ENCODE results near the gene FREY1. TPM values are rescaled to one million over a fixed set of nuclear protein-coding genes. Genes with fewer than 3 reads are reported as not detected.

Gene FREY1
- total RNA-seq, 2 donors from 2014 or later: 0.59 to 2.8 TPM

DNA sequence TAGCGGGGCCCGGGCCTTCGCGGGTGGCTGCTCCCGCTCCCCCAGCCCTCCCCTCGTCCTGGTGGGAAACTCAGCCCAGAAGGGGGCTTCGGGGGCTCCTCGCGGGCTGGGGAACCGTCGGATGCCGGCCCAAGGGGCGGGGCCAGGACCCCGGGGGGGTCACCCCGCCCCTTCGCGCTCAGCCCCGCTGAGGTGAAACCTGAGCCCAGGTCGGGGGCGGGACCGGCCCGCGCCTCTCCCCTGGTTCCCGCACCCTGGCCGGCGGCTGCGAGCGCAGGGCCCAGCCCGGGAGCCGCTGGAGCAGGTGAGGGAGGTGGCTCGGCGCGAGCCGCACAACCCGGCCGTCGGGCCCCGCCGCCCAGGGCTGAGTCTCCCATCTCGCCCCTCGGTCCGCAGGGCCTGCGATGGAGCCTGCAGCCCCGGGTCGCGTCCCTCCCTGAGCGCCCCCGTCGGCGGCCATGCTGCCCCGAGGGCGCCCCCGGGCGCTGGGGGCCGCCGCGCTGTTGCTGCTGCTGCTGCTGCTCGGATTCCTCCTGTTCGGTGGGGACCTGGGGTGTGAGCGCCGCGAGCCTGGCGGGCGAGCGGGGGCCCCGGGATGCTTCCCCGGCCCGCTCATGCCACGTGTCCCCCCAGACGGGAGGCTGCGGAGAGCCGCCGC, 15.5 kb upstream of the FREY1 start, which contains the start of gene LARGE2:
TSS of gene LARGE2 (plus strand) at position 232 of the 658 bp plus-strand sequence. CDS start at position 459, 227 bp downstream.
- DNase-seq (ENCODE audit: low spot score): peak; percentile 56
- peaks cover 12% of the 10 kb centered on the region for H3K4me1 ChIP-seq (replicated peaks)
- under 1% methylated on average over 68 of the region's 73 CpGs for WGBS
- peak within 1 kb of the TSS; percentile 31 to 45 for H3K4me3 ChIP-seq
- intact Hi-C loops (cut with DNase I): no loop called here
- peak within 1 kb of the TSS; percentile 89 to 90 for H3K27ac ChIP-seq
- no peaks in the 10 kb centered on the region for H3K9me3 ChIP-seq
- no peaks in the 10 kb centered on the region for H3K36me3 ChIP-seq
- TF ChIP-seq, protein P1, sequence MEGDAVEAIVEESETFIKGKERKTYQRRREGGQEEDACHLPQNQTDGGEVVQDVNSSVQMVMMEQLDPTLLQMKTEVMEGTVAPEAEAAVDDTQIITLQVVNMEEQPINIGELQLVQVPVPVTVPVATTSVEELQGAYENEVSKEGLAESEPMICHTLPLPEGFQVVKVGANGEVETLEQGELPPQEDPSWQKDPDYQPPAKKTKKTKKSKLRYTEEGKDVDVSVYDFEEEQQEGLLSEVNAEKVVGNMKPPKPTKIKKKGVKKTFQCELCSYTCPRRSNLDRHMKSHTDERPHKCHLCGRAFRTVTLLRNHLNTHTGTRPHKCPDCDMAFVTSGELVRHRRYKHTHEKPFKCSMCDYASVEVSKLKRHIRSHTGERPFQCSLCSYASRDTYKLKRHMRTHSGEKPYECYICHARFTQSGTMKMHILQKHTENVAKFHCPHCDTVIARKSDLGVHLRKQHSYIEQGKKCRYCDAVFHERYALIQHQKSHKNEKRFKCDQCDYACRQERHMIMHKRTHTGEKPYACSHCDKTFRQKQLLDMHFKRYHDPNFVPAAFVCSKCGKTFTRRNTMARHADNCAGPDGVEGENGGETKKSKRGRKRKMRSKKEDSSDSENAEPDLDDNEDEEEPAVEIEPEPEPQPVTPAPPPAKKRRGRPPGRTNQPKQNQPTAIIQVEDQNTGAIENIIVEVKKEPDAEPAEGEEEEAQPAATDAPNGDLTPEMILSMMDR (IDR thresholded peaks at IDR 0.05): no peak
- TF ChIP-seq POLR2A (IDR thresholded peaks at IDR 0.05): peak; percentile 44
- H3K27me3 ChIP-seq (replicated peaks; ENCODE audit: insufficient read depth): no peaks in the 10 kb centered on the region

DNA sequence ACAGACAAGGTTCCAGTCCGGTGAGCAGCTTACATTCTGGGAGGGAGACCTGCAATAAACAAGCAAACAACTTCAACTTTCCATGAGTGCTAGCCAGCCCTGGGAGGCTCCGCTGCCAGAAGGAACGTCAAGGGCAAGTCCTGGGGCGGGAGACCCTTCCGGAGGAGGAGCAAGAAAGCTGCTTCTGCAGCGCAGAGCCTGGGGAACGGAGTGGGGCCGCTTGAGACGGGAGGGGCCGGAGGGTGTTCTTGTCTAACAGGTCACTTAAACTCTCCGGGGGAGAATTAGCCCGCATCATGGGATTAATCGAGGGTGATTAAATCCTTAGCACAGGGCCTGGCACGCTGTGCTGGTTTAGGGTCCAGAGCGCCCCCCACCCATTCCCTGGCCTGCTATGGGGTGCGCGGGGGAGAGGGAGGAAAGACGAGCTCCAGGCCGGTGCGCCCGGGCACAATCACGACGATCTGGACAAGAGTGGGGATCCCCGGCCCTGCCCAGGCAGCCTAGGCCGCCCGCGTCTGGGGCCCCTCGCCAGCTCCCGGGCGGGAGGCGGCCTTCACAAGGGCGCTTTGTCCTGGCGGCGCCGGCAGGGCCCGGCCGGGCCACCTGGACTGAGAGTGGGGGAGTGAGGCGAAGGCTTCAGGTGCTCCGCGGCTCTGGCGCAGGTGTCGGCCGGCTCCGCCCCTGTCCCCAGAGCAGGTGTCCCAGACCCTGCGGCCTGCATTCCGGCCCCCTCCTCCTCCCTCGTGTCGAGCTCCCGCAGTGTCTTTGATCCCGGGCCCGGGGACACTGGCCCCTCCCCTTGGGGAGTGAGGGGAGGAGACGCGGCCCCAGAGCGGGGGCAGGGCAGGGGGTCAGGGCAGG, 14.7 kb upstream of the FREY1 start:
- 16% methylated on average over 44 of the region's 54 CpGs for WGBS
- Histone ChIP-seq H3K4me3 (peak overlapping the region; percentile 31 to 45), H3K4me1 (replicated peaks) (peaks cover 15% of the 10 kb centered on the region), H3K9me3 (no peaks in the 10 kb centered on the region), H3K27me3 (replicated peaks; ENCODE audit: insufficient read depth) (no peaks in the 10 kb centered on the region), H3K36me3 (no peaks in the 10 kb centered on the region), H3K27ac (peak overlapping the region; percentile 89 to 90)
- DNase-seq (ENCODE audit: low spot score): peak; percentile 77
- TF ChIP-seq, protein P1 (IDR thresholded peaks at IDR 0.05): no peak
- TF ChIP-seq POLR2A (IDR thresholded peaks at IDR 0.05) (peak; percentile 48), POLR2AphosphoS5 (IDR thresholded peaks at IDR 0.05) (peak; percentile 67)
- intact Hi-C loops (cut with DNase I): no loop called here

DNA sequence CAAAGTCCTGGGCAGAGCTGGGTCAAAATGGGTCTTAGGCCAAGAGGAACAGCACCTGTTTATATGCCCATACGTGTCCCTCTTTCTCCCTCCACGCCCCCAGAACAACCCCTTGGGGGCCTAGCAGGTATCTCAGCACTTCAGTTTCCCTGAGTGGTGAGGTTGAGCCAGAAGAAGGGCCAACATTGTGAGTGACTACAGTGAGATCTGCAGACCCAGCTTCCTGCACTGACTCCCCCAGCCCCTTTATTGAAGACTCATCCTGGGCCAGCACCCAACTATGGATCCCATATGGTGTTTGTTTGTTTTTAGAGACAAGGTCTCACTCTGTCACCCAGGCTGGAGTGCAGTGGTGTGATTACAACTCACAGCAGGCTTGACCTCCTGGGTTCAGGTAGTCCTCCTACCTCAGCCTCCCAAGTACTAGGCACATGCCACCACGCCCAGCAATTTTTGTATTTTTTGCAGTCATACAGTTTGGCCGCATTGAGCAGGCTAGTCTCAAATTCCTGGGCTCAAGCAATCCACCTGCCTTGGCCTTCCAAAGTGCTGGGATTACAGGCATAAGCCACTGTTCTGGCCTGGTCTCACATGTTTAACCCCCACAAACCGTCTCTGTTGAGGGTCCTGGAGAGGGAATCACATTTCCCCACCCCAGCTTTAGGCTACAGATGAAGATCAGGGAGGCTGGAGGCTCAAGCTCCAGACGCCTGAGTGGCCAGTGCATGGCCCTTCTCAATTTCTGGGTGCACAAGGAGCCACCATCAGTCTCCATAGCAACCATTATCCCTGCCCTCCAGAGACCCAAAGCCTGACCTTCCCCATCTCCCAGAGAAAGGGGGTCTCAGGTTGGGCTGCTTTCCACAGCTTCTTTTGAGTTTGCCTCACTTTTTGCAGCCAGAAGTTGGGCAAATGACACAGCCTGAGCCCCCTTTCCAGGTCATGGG, 13.7 kb upstream of the FREY1 start:
- whole genome bisulfite sequencing: 74% methylated on average over 6 of the region's 6 CpGs
- TF ChIP-seq POLR2AphosphoS5 (IDR thresholded peaks at IDR 0.05) (no peak), POLR2A (IDR thresholded peaks at IDR 0.05) (no peak)
- TF ChIP-seq, protein P1 (IDR thresholded peaks at IDR 0.05): no peak
- Histone ChIP-seq H3K27me3 (replicated peaks; ENCODE audit: insufficient read depth) (no peaks in the 10 kb centered on the region), H3K9me3 (no peaks in the 10 kb centered on the region), H3K4me3 (no peak overlapping the region), H3K4me1 (replicated peaks) (peaks cover 21% of the 10 kb centered on the region), H3K27ac (peak overlapping the region; percentile 89 to 90), H3K36me3 (no peaks in the 10 kb centered on the region)
- intact Hi-C loops (cut with DNase I): no loop called here
- DNase-seq (ENCODE audit: low spot score): no peak

DNA sequence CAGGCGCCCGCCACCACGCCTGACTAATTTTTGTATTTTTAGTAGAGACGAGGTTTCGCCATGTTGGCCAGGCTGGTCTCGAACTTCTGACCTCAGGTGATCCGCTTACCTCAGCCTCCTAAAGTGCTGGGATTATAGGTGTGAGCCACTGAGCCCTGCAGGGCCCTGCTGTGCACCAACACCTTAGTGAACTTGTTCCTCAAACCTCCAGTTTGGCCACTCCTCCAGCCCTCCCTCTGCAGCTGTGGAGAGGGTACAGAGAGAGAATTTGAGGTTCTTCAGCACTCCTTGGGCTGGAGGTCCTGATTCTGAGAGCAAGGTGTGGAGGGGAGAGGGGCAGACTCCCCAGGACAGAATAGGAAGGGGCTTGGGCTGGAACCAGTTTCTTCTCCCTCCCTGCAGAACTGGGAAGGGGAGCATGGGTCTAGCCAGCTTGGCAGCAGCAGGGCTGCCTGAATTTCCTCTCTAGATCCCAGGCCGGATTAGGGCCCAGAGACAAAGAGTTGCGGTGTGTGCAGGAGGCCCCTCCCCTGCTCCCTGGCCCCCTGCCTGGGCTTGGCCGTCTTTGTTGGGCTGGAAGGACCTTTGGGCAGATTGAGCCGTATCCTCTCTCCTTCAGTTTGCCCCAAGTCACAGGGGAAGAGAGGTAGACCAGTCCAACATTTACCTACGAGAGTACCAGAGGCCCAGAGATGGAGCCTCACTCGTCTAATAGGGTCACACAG, 12.9 kb upstream of the FREY1 start:
- no peaks in the 10 kb centered on the region for H3K9me3 ChIP-seq
- 61% methylated on average over 13 of the region's 13 CpGs for WGBS
- DNase-seq (ENCODE audit: low spot score): peak; percentile 55
- H3K36me3 ChIP-seq: no peaks in the 10 kb centered on the region
- intact Hi-C loops (cut with DNase I): loop anchor here (5.0 kb wide), 1 partner anchor 73 kb away; the partner anchor contains the start of gene CRY2
- H3K4me1 ChIP-seq (replicated peaks): peaks cover 21% of the 10 kb centered on the region
- no peak overlapping the region for H3K4me3 ChIP-seq
- no peaks in the 10 kb centered on the region for H3K27me3 ChIP-seq (replicated peaks; ENCODE audit: insufficient read depth)
- H3K27ac ChIP-seq: peak overlapping the region; percentile 89 to 90
- TF ChIP-seq POLR2A (IDR thresholded peaks at IDR 0.05) (no peak), POLR2AphosphoS5 (IDR thresholded peaks at IDR 0.05) (no peak)
- TF ChIP-seq, protein P1 (IDR thresholded peaks at IDR 0.05): no peak
